Measurements from ENCODE around the gene NUAK2.
"Not testable (repeated sequence)": the region's sequence is repeated elsewhere in the genome, so short reads cannot be mapped to it uniquely, and the experiment has no call there.

Gene NUAK2

DNA sequence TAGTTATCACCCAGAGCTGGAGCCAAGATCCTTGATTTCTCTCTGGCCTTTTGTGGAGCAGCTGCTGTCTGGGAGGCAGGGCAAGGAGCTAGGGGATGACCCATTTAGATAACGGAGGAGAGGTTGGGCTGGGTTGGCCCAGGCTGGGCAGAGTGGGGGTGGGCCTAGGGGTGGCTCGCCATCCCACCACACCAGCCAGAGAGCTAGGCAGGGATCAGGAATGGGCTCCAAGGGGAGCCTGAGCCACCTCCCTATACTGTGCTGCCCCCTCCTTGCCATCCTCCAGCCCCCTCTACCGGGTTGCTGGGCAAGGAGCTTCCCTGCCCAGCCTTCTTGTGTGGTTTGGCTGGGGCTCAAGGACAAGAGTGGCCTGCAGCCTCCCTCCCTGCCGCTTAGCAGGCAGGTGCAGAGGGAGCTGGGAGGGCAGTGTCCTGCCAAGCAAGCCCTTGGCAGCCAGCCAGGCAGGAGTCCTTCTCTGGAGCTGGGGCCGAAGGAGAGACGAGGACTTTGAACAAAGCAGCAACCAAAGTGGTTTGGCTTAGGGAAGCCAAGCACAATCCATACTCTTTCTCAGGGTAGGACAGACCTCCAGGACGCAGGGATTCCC lies 4.1 kb downstream of the NUAK2 start:
- peak; percentile 63 for DNase-seq

DNA sequence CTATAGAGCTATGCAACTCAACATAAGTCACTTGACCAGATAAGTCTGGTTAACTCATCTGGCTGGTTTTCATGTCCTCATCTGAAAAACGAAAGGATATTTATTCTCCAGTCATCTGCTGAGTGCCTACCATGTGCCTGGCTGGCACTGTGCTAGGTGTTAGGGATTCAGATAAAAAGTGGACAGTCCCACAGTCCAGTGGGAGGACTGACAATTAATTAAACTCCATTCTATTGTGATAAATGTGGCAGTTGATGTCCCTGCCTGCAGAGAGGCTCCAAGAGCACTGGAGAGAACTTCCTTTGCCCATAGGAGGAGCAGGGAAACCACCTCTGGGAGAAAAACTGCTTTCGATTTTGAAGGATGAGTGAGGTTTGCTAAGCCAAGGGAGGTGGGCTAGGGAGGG lies 5.4 kb downstream of the NUAK2 start:
- DNase-seq = no peak

GRCh38 chr1:205315008-205315618 lies 6.4 kb downstream of the NUAK2 start:
- DNase-seq = no peak

DNA sequence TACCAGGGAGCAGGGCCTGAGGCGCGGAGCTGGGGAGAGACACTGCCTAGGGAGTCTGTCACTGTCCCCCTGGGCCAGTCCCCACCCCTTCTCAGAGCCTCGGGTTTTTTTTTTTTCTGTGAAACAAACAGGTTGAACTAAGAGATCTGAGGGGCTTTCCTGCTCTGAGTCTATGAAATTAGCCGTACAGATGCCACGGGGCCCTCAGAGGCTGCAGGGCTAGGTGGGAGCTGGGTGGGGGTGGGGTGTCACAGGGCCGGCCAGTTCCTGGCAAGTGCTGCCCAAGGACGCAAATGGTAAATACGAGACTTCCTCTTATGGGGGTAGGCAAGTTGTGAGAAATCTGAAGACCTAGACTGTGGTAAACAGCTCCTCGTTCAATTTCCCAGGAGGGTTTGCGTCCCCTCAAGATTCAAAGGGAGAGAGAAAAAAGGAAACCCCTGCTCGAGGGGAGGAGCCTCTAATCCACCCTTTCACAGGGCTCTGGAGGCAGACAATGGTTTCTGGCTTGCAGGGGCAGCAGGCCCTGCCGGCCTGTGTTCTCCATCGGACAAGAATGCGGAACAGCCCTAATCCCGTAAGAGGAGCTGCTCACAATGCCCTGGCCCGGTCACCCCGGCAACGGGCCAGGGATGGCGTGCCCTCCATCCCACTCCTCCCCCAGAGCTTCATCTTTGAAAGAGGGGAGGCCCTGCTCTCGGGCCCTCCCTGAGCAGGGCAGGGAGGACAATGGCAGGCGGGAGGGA lies 7.8 kb downstream of the NUAK2 start:
- no peak for DNase-seq

DNA sequence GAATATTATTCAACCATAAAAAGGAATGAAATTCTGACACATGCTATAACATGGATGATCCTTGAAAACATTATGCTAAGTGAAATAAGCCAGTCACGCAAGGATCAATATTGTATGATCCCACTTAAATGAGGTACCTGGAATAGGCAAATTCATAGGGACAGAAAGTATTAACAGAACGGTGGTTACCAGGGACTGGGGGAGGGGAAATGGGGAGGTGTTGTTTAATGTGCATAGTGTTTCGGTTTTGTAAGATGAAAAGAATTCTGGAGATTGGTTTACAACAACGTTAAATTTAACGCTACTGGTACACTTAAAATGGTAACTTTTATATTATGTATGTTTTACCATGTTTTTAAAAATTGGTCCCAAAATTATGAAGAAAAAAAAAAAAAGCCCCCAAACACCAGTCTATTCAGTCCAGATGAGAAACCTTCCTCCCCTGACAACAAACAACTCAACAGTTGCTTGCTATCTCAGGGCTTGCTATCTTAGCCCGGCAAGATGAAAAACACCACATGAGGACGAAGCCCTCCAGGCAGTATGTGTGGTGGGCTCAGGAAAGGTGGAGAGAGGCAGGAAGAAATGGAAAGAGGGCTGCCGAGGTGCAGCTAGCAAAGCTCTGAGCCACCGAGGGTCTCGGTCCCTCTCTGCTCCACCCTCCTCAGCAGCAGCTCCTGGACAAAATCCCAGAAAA lies 8.5 kb downstream of the NUAK2 start:
- no peak for DNase-seq

DNA sequence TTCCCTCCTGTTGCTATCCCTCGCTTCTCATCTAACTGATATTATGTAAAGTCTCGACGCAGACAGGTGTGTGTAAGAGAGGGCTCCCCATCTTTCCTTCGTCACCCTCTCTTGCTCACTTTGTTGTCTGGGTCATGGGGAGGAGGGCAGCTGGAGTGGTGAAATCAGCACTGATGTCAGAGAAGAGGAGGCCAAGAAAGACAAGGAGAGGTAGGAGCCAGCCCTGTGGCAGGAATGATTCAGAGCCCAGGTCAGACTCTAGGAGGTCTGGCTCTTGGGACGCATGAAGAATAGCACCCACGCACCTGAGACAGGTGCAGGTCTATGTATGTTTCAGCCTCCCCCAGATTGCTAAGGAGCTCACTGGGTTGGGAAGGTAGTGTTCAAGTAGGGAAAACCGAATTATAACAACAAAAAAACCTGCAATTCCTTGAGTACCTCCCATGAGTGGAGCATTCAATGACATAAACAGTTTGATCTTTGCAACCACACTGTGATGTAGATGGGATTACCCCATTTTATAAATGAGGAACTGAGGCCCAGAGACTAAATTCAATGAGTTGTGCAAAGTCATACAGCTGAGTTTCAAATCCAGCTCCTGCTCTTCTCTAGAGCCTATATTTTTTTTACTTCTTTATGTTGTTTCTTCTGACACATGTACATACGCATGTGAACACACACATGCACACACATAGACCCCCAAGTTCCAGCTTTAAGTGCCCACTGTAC lies 10.4 kb downstream of the NUAK2 start:
- no peak for DNase-seq

DNA sequence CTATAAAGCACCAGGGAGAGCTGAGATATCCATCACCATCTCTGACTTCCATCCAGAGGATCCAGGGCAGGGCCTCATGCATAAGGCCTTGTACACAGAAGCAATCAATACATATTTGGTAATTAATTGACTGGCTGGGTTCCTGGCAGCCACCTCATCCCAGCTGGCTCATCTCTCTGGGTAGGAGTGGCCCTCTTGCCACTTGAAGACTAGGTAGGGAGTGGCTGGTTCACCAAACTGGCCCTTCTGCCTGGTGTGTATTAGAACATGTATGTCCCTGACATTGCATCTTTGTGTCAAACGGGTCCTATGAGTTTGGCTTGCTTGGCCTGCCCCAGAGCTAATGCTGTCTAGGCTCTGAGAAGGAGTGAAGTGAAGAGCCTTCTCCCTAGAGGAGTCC lies 11.8 kb downstream of the NUAK2 start:
- DNase-seq = no peak

DNA sequence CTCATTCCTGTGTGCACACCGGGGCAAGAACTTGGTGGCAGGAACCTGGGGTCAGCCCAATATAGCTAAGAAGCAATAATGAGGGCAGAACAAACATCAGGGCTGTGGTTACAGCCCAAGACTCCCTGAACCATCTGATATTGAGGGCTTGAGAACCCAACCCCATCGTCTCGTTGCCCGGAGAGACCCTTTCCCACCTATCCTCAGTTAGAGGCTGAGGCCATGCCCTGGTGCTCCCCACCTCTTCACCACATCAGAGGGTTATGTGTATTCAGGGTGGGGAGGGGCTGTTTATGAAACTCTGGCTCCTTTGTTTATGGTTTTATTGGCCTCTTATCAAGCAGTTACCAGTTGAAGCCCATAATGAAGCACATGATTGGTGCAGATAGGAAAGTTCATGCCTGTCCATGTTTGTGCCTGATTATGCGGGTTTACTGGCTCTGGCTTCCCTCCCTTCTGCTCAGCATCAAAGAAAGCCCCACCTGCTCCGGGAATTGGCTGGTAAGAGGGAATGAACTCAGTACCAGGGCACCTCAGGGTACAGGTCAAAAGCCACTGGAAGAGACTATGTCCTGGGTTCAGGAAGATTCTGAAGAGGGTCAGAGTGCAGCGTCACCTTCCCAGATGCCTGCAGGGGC lies 14.5 kb downstream of the NUAK2 start:
- no peak for DNase-seq

- DNase-seq = no peak
These were observed 16.9 kb downstream of the NUAK2 start for GRCh38 chr1:205304695-205305070.

- DNase-seq = no peak
These were observed 17.4 kb downstream of the NUAK2 start for GRCh38 chr1:205304046-205304694.

DNA sequence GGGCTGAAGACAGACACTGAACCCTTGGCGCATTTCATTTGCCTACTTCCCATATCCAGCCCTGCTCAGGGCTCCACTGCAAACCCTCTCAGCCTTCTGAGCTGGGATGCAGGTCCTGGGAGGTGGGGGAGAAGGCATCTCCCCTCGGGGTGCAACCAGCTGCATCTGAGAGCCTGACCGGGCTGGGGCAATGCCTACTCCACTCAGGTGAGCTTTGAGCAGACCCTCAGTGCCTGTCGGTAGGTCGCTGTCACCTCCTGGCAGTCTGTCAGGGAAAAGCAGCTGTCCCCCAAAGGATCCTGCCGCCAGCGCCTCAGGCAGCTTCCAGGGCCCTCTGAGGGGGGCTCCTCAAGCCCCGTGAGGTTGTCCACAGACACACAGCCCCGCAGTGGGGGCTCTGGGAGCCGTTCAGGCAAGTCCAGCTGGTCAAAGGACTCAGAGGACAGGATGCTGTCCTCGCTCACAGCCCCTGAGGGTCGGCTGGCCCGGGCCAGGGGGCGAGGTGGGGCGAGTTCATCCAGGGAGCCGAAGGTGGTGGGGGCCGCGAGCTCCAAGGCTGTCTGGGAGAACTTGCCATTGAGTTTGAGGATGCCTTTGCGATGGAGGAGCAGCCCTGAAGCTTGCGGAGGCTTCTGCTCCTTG lies 18.2 kb downstream of the NUAK2 start:
- DNase-seq = no peak

DNA sequence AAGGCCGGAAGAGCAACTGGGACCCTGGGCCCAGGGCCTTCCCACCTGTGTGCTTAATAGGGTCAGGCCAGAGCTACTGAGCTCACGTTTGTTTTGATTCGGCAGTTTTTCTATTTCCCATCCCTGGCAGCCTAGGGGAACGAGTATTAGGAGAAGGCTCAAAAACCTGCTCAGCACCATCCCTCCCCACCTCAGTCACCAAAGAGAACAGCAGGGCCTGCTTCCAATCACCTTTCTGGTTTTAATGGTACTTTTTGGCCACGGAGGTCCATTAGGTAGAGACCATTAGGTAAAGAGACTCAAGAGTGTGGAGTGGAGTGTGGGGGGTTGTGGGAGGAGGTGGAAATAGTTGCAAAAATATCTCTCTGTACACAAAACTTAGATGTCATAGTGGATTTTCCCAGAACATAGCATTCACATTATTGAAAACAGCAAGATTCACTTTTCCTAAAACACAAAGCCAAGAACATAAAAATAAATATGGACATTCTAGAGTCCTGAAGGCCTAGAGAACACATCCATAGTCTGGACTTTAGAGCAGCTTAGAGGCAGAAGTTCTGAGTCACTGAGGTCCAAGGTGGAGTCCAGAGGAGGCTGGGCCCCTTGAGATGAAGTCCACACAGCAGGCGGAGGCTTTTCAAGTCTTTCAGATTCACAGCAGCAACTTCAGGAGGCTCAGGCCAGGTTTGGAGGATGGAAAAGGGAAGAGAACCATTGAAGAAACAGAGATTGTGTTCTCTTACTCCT lies 19.5 kb downstream of the NUAK2 start:
- DNase-seq = no peak

GRCh38 chr1:205301205-205301821 lies 20.2 kb downstream of the NUAK2 start:
- DNase-seq = no peak

DNA sequence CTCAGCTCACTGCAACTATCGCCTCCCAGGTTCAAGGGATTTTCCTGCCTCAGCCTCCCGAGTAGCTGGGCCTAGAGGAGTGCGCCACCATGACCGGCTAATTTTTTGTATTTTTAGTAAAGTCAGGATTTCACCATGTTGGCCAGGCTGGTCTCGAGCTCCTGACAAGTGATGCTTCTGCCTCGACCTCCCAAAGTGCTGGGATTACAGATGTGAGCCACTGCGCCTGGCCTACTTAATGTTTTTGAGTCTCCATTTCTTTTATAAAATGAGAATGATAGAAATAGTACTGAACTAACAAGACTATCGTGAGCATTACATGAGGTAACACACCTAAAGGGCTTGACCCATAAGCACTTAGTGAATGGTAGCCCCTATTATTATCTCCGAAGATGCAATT lies 21.4 kb downstream of the NUAK2 start:
- no peak for DNase-seq

DNA sequence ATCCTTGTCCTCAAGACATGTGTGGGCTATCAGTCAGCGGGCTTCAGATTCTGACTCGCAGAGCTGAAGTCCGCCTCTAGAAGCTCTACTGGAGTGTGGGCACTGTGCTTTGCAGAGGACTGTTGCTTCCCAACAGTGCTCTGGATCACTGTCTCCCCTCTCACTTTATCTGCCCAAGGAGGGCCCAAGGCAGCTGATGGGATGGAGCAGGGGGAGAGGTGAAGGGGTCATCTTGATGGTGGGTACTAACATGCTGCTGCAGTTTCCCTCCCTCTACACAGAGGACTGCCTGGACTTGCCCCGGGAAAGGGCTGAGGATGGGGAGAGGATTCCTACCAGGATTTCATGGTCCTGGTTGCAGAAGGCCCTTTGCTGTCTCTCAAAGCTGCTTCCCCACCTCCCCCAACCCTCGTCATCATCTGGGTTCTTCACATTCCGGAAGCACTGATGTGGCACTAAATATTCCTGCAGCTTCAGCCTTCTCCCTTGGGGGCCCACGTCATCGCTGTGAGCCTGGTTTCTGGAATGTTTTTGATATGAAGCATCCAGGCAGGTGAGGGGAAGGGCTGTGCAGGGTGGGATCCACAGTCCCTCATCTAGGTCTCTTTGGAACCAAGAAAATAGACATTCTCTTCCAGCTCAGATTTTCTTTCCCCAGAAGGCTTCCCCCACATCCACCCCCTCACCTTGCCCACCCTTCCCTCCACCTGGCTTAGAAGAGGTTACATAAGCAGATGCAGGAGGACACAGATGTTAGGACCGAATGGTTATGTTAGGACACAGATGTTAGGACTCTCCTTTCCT lies 23.2 kb downstream of the NUAK2 start:
- no peak for DNase-seq

DNA sequence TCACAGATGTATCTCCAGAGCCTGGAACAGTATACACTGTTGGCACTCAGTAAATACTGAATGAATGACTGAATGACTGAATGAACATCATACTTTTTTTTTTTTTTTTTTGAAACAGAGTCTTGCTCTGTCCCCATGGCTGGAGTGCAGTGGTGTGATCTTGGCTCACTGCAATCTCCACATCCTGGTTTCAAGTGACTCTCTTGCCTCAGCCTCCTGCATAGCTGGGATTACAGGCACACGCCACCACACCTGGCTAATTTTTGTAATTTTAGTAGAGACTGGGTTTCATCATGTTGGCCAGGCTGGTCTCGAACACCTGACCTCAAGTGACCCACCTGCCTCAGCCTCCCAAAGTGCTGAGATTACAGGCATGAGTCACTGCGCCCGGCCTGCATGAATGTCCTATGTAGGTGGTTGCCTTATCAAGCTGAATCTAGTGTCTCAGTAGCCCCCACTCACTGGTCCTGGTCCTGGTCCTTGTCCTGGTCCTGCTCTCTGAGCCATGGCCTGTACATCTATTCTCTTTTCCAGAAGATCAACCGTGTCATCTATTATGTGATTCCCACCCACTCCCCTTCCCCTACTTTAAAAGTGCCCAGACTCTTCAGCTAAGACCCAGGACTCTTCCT lies 23.9 kb downstream of the NUAK2 start:
- not testable (repeated sequence) for DNase-seq

- DNase-seq = no peak
These were observed 25.4 kb downstream of the NUAK2 start for GRCh38 chr1:205296154-205296553.

- no peak for DNase-seq
These were observed 26.6 kb downstream of the NUAK2 start for GRCh38 chr1:205294934-205295333.
